IMR-90 (cell line): Measurements from ENCODE around the gene AMZ1. TPM values are rescaled to one million over a fixed set of nuclear protein-coding genes. Genes with fewer than 3 reads are reported as not detected.

ENCODE experiments used
- ATAC-seq: fragments of 200-7000 bp; cut with Tn5 transposase; 2 replicates; pipeline ENCODE4 v1.9.1; 2020; ENCODE audit warnings: low read depth, mild to moderate bottlenecking, moderate library complexity
- BruUV-seq: library from RNA; stranded (reverse); fragments of 400-500 nt; replicated peaks from 2 replicates; lab custom pipeline; 2021; lab: Mats Ljungman, UMichigan
- CTCF ChIA-PET: fragments of 300-600 bp; formaldehyde crosslinking; extraction: SDS; loops from one replicate; lab custom pipeline; 2021; ENCODE audit warnings: antibody characterized with exemption; lab: Yijun Ruan, JAX
- POLR2A ChIA-PET: fragments of 300-600 bp; sonication (Branson Sonifier 250); formaldehyde crosslinking; loops from one replicate; lab custom pipeline; 2022; ENCODE audit warnings: antibody characterized with exemption; ENCODE audit not compliant: unreplicated experiment; lab: Charles Lee
- DNase-seq: peaks from one replicate; pipeline ENCODE4 v3.0.0; 2013
- H2AFZ ChIP-seq: replicated peaks from 2 replicates; pipeline ENCODE3; 2013; ENCODE audit warnings: low read length, mild to moderate bottlenecking; ENCODE audit not compliant: poor library complexity
- H2AK5ac ChIP-seq: 2 replicates; pipeline ENCODE4 v1.6.1; 2013; ENCODE audit warnings: low read depth, low read length, inconsistent platforms
- H2AK9ac ChIP-seq: replicated peaks from 2 replicates; pipeline ENCODE3; 2013; ENCODE audit warnings: mild to moderate bottlenecking, low read depth, low read length, moderate library complexity; ENCODE audit not compliant: poor library complexity
- H2BK120ac ChIP-seq: 2 replicates; pipeline ENCODE4 v1.6.1; 2013; ENCODE audit warnings: low read depth, low read length, inconsistent platforms
- H2BK15ac ChIP-seq: 3 replicates; pipeline ENCODE4 v1.6.1; 2013; ENCODE audit warnings: low read depth, low read length, inconsistent platforms
- H2BK20ac ChIP-seq: 2 replicates; pipeline ENCODE4 v1.6.1; 2013; ENCODE audit warnings: low read depth, mild to moderate bottlenecking, inconsistent platforms, low read length, moderate library complexity
- H2BK5ac ChIP-seq: 2 replicates; pipeline ENCODE4 v1.6.1; 2013; ENCODE audit warnings: mild to moderate bottlenecking, low read depth, low read length, inconsistent platforms; ENCODE audit not compliant: poor library complexity, severe bottlenecking
- H3K14ac ChIP-seq: replicated peaks from 2 replicates; pipeline ENCODE4 v1.6.1; 2013; ENCODE audit warnings: low read depth, low read length, inconsistent platforms
- H3K18ac ChIP-seq: 2 replicates; pipeline ENCODE4 v1.6.1; 2013; ENCODE audit warnings: low read depth, low read length, control low read depth
- H3K23ac ChIP-seq: 2 replicates; pipeline ENCODE4 v1.6.1; 2013; ENCODE audit warnings: low read depth, low read length, inconsistent platforms
- H3K27ac ChIP-seq: 2 replicates; pipeline ENCODE4 v1.5.1; 2013; ENCODE audit warnings: mild to moderate bottlenecking, control low read depth, low read length; ENCODE audit not compliant: insufficient read depth
- H3K27me3 ChIP-seq: 2 replicates; pipeline ENCODE4 v1.6.1; 2013; ENCODE audit warnings: low read length; ENCODE audit not compliant: control insufficient read depth, insufficient read depth
- H3K36me3 ChIP-seq: 2 replicates; pipeline ENCODE4 v1.6.1; 2013; ENCODE audit warnings: low read length, mixed read lengths; ENCODE audit not compliant: control insufficient read depth, insufficient read depth
- H3K4ac ChIP-seq: 2 replicates; pipeline ENCODE4 v1.6.1; 2013; ENCODE audit warnings: low read depth, low read length, inconsistent platforms
- H3K4me1 ChIP-seq: 2 replicates; pipeline ENCODE4 v1.6.1; 2013; ENCODE audit warnings: low read length, mixed read lengths; ENCODE audit not compliant: control insufficient read depth, insufficient read depth
- H3K4me2 ChIP-seq: 2 replicates; pipeline ENCODE4 v1.6.1; 2013; ENCODE audit warnings: low read depth, mild to moderate bottlenecking, control low read depth, low read length, moderate library complexity
- H3K4me3 ChIP-seq: 2 replicates; pipeline ENCODE4 v1.5.1; 2013; ENCODE audit warnings: low read depth, mild to moderate bottlenecking, control low read depth, low read length, moderate library complexity; ENCODE audit not compliant: insufficient read depth
- H3K56ac ChIP-seq: 2 replicates; pipeline ENCODE4 v1.6.1; 2013; ENCODE audit warnings: low read length, inconsistent platforms; ENCODE audit not compliant: insufficient read depth; ENCODE audit errors: extremely low read depth
- H3K79me1 ChIP-seq, 2 experiments: 2 replicates each; pipeline ENCODE4 v1.6.1; 2013; ENCODE audit warnings: low read length in 2 of 2, inconsistent platforms in 1 of 2, low read depth in 1 of 2
- H3K9ac ChIP-seq: 2 replicates; pipeline ENCODE4 v1.6.1; 2013; ENCODE audit warnings: low read depth, low read length, control low read depth
- H3K9me1 ChIP-seq: 2 replicates; pipeline ENCODE4 v1.6.1; 2013; ENCODE audit warnings: low read length, inconsistent platforms; ENCODE audit not compliant: insufficient read depth
- H3K9me3 ChIP-seq: 2 replicates; pipeline ENCODE4 v1.6.1; 2013; ENCODE audit warnings: low read length; ENCODE audit not compliant: control insufficient read depth, insufficient read depth
- H4K20me1 ChIP-seq: 2 replicates; pipeline ENCODE4 v1.6.1; 2013; ENCODE audit warnings: low read length, inconsistent platforms; ENCODE audit not compliant: insufficient read depth
- H4K5ac ChIP-seq: 2 replicates; pipeline ENCODE4 v1.6.1; 2013; ENCODE audit warnings: mild to moderate bottlenecking, low read depth, low read length, control low read depth
- H4K8ac ChIP-seq, 2 experiments: 2 replicates each; pipeline ENCODE4 v1.6.1; 2013; ENCODE audit warnings: low read depth in 2 of 2, low read length in 2 of 2, control low read depth in 1 of 2, inconsistent platforms in 1 of 2
- H4K91ac ChIP-seq: 2 replicates; pipeline ENCODE4 v1.6.1; 2013; ENCODE audit warnings: low read depth, low read length, inconsistent platforms; ENCODE audit not compliant: insufficient read depth
- BHLHE40 ChIP-seq: fragments of 150-350 bp; IDR thresholded peaks from 2 replicates; pipeline ENCODE4 v1.6.1; 2016; ENCODE audit warnings: mild to moderate bottlenecking, low read depth, low read length
- CEBPB ChIP-seq: IDR thresholded peaks from 2 replicates; pipeline ENCODE4 v1.6.1; 2012; ENCODE audit warnings: low read depth, low read length, improper control_type of control experiment
- CHD1 ChIP-seq: IDR thresholded peaks from 2 replicates; pipeline ENCODE4 v1.6.1; 2012; ENCODE audit warnings: low read depth, low read length, improper control_type of control experiment
- CTCF ChIP-seq: conservative IDR thresholded peaks from 2 replicates; pipeline ENCODE4 v1.5.1; 2012; ENCODE audit warnings: mild to moderate bottlenecking, low read depth, low read length, improper control_type of control experiment
- ELK1 ChIP-seq: fragments of 150-350 bp; IDR thresholded peaks from 2 replicates; pipeline ENCODE4 v1.6.1; 2016; ENCODE audit warnings: low read depth, mild to moderate bottlenecking, low read length, moderate library complexity, borderline replicate concordance
- FOS ChIP-seq: fragments of 150-350 bp; IDR thresholded peaks from 2 replicates; pipeline ENCODE4 v1.6.1; 2016; ENCODE audit warnings: low read depth, low read length
- MAFK ChIP-seq: IDR thresholded peaks from 2 replicates; pipeline ENCODE4 v1.6.1; 2012; ENCODE audit warnings: low read depth, low read length, improper control_type of control experiment
- MAZ ChIP-seq: IDR thresholded peaks from 2 replicates; pipeline ENCODE4 v1.6.1; 2012; ENCODE audit warnings: low read depth, mild to moderate bottlenecking, low read length, improper control_type of control experiment, moderate library complexity, borderline replicate concordance
- MXI1 ChIP-seq: IDR thresholded peaks from 2 replicates; pipeline ENCODE4 v1.6.1; 2012; ENCODE audit warnings: low read depth, mild to moderate bottlenecking, low read length, moderate library complexity, borderline replicate concordance
- NFE2L2 ChIP-seq: fragments of 150-350 bp; IDR thresholded peaks from 2 replicates; pipeline ENCODE4 v1.6.1; 2016; ENCODE audit warnings: low read depth, mild to moderate bottlenecking, low read length
- POLR2A ChIP-seq: IDR thresholded peaks from 2 replicates; pipeline ENCODE4 v1.6.1; 2012; ENCODE audit warnings: mild to moderate bottlenecking, low read depth, low read length
- RAD21 ChIP-seq: IDR thresholded peaks from 2 replicates; pipeline ENCODE4 v1.6.1; 2012; ENCODE audit warnings: low read length, improper control_type of control experiment
- RCOR1 ChIP-seq: IDR thresholded peaks from 2 replicates; pipeline ENCODE4 v1.6.1; 2012; ENCODE audit warnings: mild to moderate bottlenecking, low read length, improper control_type of control experiment; ENCODE audit not compliant: insufficient replicate concordance
- RFX5 ChIP-seq: IDR thresholded peaks from 2 replicates; pipeline ENCODE4 v1.8.0; 2012; ENCODE audit warnings: low read depth, mild to moderate bottlenecking, low read length, moderate library complexity
- SMC3 ChIP-seq: fragments of 150-350 bp; IDR thresholded peaks from 2 replicates; pipeline ENCODE4 v1.6.1; 2016; ENCODE audit warnings: low read depth, mild to moderate bottlenecking, antibody characterized with exemption, low read length, moderate library complexity
- USF2 ChIP-seq: fragments of 150-350 bp; IDR thresholded peaks from 2 replicates; pipeline ENCODE4 v1.6.1; 2017; ENCODE audit warnings: mild to moderate bottlenecking, antibody characterized with exemption, low read length, low read depth
- WGBS, 2 experiments: methylation state at CpG; one replicate each; pipeline versions ENCODE4 v1.1.5 to v1.1.7; 2013; ENCODE audit warnings: missing lambda C conversion rate in 2 of 2; ENCODE audit not compliant: insufficient read length in 1 of 2; ENCODE audit errors: extremely low coverage in 2 of 2; 5-methylcytosine and 5-hydroxymethylcytosine counted together
- dilution Hi-C: fragments of 300-500 bp; cut with HindIII; formaldehyde crosslinking; loops from one replicate; pipeline ENCODE4 v1.14.3; 2018; ENCODE audit warnings: low sequenced_read_pairs; ENCODE audit not compliant: unreplicated experiment
- in situ Hi-C: fragments of 300-500 bp; cut with MboI; formaldehyde crosslinking; loops from 3 replicates; pipeline ENCODE4 v1.14.3; 2019; ENCODE audit warnings: low sequenced_read_pairs, inconsistent platforms, mixed read lengths
- intact Hi-C: fragments of 100-400 bp; cut with micrococcal nuclease; formaldehyde crosslinking; loops from 2 replicates; pipeline ENCODE4 v1.10.0; 2022
- polyA plus RNA-seq, 3 experiments: library from polyadenylated mRNA; depleted of rRNA; stranded (reverse); fragments of >200 nt; gene quantifications; 2 replicates each; pipeline ENCODE4 v1.2.3, GENCODE V29; 2012; ENCODE audit warnings: low replicate concordance in 1 of 3
- total RNA-seq: library from RNA; depleted of rRNA; stranded (reverse); fragments of >200 nt; gene quantifications from 2 replicates; pipeline ENCODE4 v1.2.3, GENCODE V29; 2012

Gene AMZ1
- total and polyA plus RNA-seq, 2 of the 4 experiments (the other 2 are of a cell fraction): 0.54 to 1.6 TPM

GRCh38 chr7:2658941-2659340, 29.1 kb upstream of the AMZ1 start:
- in situ Hi-C loops (no loop called here), dilution Hi-C loops (no loop called here), intact Hi-C loops (no loop called here)
- no peak for ATAC-seq
- Histone ChIP-seq H2BK120ac (no peak overlapping the region), H3K79me1 (peaks cover 7 to 34% of the 10 kb centered on the region in 2 experiments; a peak in 2 of 4 replicates), H3K27me3 (no peaks in the 10 kb centered on the region), H3K9me3 (no peaks in the 10 kb centered on the region), H2BK15ac (no peak overlapping the region), H4K91ac (no peak overlapping the region), H3K4me3 (no peak overlapping the region), H3K9ac (no peak overlapping the region), H3K4me1 (no peaks in the 10 kb centered on the region), H3K27ac (no peak overlapping the region), H3K4me2 (no peak overlapping the region), H2BK5ac (no peak overlapping the region), H2BK20ac (no peak overlapping the region), H3K9me1 (no peaks in the 10 kb centered on the region; the same call in 1 of the 2 replicates), H2AK5ac (no peak overlapping the region), H2AFZ (no peak overlapping the region), H4K5ac (no peak overlapping the region), H3K36me3 (peaks cover 61% of the 10 kb centered on the region), H2AK9ac (no peak overlapping the region), H4K20me1 (peaks cover 28% of the 10 kb centered on the region), H3K18ac (no peak overlapping the region), H3K14ac (no peak overlapping the region), H3K23ac (no peak overlapping the region), H3K56ac (no peak overlapping the region), H3K4ac (no peak overlapping the region), H4K8ac (no peak overlapping the region)
- ChIA-PET POLR2A (no interaction called here), CTCF (no interaction called here)
- BruUV-seq: no TSS peak
- DNase-seq: no peak
- TF ChIP-seq RAD21 (no peak), POLR2A (no peak), USF2 (no peak), RCOR1 (no peak), NFE2L2 (no peak), RFX5 (no peak), ELK1 (no peak), CHD1 (no peak), CEBPB (no peak), MAZ (no peak), BHLHE40 (no peak), SMC3 (no peak), FOS (no peak), CTCF (no peak), MAFK (no peak), MXI1 (no peak)
- 81% methylated on average over 6 of the region's 15 CpGs; no CpG with 5 or more reads in 1 of the 2 experiments for WGBS, 2 experiments
